ENCODE measurements around the gene SUDS3. TPM values are rescaled to one million over a fixed set of nuclear protein-coding genes. Genes with fewer than 3 reads are reported as not detected.

SUDS3 gene
- total and polyA plus RNA-seq, 10 of the 15 experiments (the other 5 are each of a cell fraction or from before 2014, with no cell fraction given): 5.2 to 42.8 (median 21.7) TPM

DNA sequence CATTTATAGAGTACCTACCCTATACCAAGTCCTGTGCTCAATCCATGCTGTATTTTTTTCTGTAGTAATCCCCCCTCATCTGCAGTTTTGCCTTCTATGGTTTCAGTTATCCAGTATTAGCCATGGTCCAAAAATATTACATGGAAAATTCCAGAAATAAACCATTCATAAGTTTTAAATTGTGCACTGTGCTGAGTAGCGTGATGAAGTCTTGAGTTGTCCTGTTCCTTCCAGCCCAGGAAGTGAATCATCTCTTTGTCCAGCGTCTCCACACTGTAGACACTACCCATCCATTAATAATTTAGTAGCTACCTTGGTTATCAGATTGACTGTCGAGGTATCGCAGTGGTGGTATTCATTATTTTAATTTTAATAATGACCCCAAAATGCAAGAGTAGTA lies 54.2 kb downstream of the SUDS3 start:
- in situ Hi-C loops (cut with MboI): no loop called here
- no peaks in the 10 kb centered on the region for H3K27me3 ChIP-seq (replicated peaks in 1 of 2; ENCODE audit: control insufficient read depth in 2 of 2, insufficient read depth in 2 of 2, low read length in 1 of 2)
- no peaks in the 10 kb centered on the region; the same call in 2 of the 3 replicates for H3K9me3 ChIP-seq (replicated peaks; ENCODE audit: control insufficient read depth, insufficient read depth, low read length)
- no peak for FAIRE-seq
- TF ChIP-seq GATAD2B (conservative IDR thresholded peaks at IDR 0.05; ENCODE audit: low read depth) (no peak), RAD51 (IDR thresholded peaks at IDR 0.05) (no peak), MEF2A (IDR thresholded peaks at IDR 0.05; ENCODE audit: insufficient read depth, low read depth, low read length) (no peak), CHD4 (IDR thresholded peaks at IDR 0.05) (no peak), EGR1 (IDR thresholded peaks at IDR 0.05; ENCODE audit: borderline replicate concordance in 1 of 2, low read depth in 2 of 2, low read length in 2 of 2) (no peak), WRNIP1 (IDR thresholded peaks at IDR 0.05; ENCODE audit: borderline replicate concordance, low read depth, low read length) (no peak), NRF1 (conservative IDR thresholded peaks at IDR 0.05; ENCODE audit: low read depth, low read length) (no peak), BRCA1 (IDR thresholded peaks at IDR 0.05; ENCODE audit: low read depth, low read length) (no peak), ZNF622 (IDR thresholded peaks at IDR 0.05) (no peak), MTA2 (IDR thresholded peaks at IDR 0.05; ENCODE audit: low read depth) (no peak), EED (IDR thresholded peaks at IDR 0.05; ENCODE audit: low read depth) (no peak)
- TF ChIP-seq, protein P1, sequence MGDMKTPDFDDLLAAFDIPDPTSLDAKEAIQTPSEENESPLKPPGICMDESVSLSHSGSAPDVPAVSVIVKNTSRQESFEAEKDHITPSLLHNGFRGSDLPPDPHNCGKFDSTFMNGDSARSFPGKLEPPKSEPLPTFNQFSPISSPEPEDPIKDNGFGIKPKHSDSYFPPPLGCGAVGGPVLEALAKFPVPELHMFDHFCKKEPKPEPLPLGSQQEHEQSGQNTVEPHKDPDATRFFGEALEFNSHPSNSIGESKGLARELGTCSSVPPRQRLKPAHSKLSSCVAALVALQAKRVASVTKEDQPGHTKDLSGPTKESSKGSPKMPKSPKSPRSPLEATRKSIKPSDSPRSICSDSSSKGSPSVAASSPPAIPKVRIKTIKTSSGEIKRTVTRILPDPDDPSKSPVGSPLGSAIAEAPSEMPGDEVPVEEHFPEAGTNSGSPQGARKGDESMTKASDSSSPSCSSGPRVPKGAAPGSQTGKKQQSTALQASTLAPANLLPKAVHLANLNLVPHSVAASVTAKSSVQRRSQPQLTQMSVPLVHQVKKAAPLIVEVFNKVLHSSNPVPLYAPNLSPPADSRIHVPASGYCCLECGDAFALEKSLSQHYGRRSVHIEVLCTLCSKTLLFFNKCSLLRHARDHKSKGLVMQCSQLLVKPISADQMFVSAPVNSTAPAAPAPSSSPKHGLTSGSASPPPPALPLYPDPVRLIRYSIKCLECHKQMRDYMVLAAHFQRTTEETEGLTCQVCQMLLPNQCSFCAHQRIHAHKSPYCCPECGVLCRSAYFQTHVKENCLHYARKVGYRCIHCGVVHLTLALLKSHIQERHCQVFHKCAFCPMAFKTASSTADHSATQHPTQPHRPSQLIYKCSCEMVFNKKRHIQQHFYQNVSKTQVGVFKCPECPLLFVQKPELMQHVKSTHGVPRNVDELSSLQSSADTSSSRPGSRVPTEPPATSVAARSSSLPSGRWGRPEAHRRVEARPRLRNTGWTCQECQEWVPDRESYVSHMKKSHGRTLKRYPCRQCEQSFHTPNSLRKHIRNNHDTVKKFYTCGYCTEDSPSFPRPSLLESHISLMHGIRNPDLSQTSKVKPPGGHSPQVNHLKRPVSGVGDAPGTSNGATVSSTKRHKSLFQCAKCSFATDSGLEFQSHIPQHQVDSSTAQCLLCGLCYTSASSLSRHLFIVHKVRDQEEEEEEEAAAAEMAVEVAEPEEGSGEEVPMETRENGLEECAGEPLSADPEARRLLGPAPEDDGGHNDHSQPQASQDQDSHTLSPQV (IDR thresholded peaks at IDR 0.05): no peak
- TF ChIP-seq, protein P2, sequence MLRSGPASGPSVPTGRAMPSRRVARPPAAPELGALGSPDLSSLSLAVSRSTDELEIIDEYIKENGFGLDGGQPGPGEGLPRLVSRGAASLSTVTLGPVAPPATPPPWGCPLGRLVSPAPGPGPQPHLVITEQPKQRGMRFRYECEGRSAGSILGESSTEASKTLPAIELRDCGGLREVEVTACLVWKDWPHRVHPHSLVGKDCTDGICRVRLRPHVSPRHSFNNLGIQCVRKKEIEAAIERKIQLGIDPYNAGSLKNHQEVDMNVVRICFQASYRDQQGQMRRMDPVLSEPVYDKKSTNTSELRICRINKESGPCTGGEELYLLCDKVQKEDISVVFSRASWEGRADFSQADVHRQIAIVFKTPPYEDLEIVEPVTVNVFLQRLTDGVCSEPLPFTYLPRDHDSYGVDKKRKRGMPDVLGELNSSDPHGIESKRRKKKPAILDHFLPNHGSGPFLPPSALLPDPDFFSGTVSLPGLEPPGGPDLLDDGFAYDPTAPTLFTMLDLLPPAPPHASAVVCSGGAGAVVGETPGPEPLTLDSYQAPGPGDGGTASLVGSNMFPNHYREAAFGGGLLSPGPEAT (IDR thresholded peaks at IDR 0.05; ENCODE audit: low read depth): no peak
- H4K20me1 ChIP-seq (ENCODE audit: control insufficient read depth, insufficient read depth): no peaks in the 10 kb centered on the region
- ChIA-PET POLR2A (no interaction called here), SMC1A (ENCODE audit: uncharacterized antibody, unreplicated experiment) (interaction anchor here (0.6 kb wide), 1 partner anchor 1506 kb away, joined by 3 read pairs; no protein-coding TSS in a partner anchor), CTCF (no interaction called here), RAD21 (ENCODE audit: unreplicated experiment) (no interaction called here)
- no peak overlapping the region for H3K9ac ChIP-seq (ENCODE audit: control insufficient read depth, insufficient read depth, low read length)
- intact Hi-C loops (cut with micrococcal nuclease; ENCODE audit: unreplicated experiment): no loop called here
- no peak overlapping the region for H3K27ac ChIP-seq (ENCODE audit: control insufficient read depth, insufficient read depth)
- 28% methylated on average over 4 of the region's 4 CpGs for WGBS (ENCODE audit: insufficient coverage, insufficient replicate concordance, low lambda C conversion rate, missing lambda C conversion rate)
- ATAC-seq: no peak
- H3K79me2 ChIP-seq (ENCODE audit: control insufficient read depth, insufficient read depth, low read length): no peaks in the 10 kb centered on the region
- H3K4me2 ChIP-seq (ENCODE audit: control insufficient read depth, insufficient read depth): no peak overlapping the region
- H3K4me3 ChIP-seq: no peak overlapping the region
- DNase-seq (ENCODE audit: low read depth, low spot score): no peak
- no peaks in the 10 kb centered on the region for H3K4me1 ChIP-seq (ENCODE audit: control insufficient read depth, insufficient read depth, low read length)
- H3K36me3 ChIP-seq (ENCODE audit: control insufficient read depth in 2 of 2, insufficient read depth in 2 of 2, low read length in 1 of 2): no peaks in the 10 kb centered on the region
- no TSS peak for BruUV-seq (replicated peaks)
- no peak overlapping the region for H2AFZ ChIP-seq (ENCODE audit: control insufficient read depth, low read depth, low read length)
